ENCODE results near the gene MAPRE2. TPM values are rescaled to one million over a fixed set of nuclear protein-coding genes. Genes with fewer than 3 reads are reported as not detected.

Gene MAPRE2
- total RNA-seq, 1 donor from 2014 or later: 120 TPM

DNA sequence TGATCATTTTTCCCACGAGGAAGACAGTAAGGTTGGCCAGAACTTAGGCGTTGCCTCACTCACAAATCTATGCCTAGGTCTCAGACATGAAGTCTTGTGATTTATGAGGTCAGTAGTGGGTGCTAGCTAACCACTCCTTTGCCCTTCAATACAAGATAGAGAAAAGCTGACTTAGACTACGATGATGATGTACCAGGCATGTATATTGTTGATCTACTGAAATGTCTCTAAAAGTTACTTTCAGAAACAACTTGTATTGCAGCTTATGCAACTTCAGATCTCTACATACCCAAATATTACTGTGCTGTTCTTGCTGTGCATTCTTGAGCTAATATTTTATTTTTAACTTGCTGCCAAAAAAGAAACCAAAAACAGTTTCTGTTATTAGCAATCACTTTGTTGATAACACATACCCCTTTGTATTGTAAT is 30.6 kb downstream of the MAPRE2 start:
- peaks cover 93% of the 10 kb centered on the region for H3K4me1 ChIP-seq
- peaks cover 16% of the 10 kb centered on the region for H3K36me3 ChIP-seq
- no peaks in the 10 kb centered on the region for H3K9me3 ChIP-seq (replicated peaks)
- H3K27me3 ChIP-seq (ENCODE audit: low read depth): no peaks in the 10 kb centered on the region
- no peak overlapping the region for H3K4me3 ChIP-seq
- no peak for DNase-seq
- intact Hi-C loops (cut with micrococcal nuclease): no loop called here
- peak overlapping the region; percentile 84 for H3K27ac ChIP-seq (replicated peaks)
- TF ChIP-seq, protein P1, sequence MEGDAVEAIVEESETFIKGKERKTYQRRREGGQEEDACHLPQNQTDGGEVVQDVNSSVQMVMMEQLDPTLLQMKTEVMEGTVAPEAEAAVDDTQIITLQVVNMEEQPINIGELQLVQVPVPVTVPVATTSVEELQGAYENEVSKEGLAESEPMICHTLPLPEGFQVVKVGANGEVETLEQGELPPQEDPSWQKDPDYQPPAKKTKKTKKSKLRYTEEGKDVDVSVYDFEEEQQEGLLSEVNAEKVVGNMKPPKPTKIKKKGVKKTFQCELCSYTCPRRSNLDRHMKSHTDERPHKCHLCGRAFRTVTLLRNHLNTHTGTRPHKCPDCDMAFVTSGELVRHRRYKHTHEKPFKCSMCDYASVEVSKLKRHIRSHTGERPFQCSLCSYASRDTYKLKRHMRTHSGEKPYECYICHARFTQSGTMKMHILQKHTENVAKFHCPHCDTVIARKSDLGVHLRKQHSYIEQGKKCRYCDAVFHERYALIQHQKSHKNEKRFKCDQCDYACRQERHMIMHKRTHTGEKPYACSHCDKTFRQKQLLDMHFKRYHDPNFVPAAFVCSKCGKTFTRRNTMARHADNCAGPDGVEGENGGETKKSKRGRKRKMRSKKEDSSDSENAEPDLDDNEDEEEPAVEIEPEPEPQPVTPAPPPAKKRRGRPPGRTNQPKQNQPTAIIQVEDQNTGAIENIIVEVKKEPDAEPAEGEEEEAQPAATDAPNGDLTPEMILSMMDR (IDR thresholded peaks at IDR 0.05; ENCODE audit: borderline replicate concordance): no peak

DNA sequence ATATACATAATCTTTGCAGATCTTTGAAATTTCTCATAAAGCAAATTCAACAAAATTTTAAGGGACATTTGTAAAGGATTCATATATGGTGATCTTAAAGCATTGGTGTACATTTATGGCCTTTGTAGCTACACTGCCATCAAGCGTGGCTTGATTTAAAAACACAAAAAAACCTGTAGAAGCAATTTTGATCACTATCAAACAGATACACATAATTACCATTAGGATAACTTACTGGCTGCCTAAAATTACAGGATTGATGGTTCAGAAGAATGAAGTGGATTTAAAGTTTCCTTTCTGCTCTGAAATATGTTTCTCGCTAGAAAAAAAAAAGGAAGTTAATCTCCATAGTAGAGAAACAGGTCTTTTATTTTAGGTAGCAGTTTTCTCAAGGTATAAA is 31.4 kb downstream of the MAPRE2 start:
- Histone ChIP-seq H3K36me3 (peaks cover 16% of the 10 kb centered on the region), H3K9me3 (replicated peaks) (no peaks in the 10 kb centered on the region), H3K4me3 (no peak overlapping the region), H3K27ac (replicated peaks) (peak overlapping the region; percentile 84), H3K27me3 (ENCODE audit: low read depth) (no peaks in the 10 kb centered on the region), H3K4me1 (peaks cover 93% of the 10 kb centered on the region)
- DNase-seq: no peak
- TF ChIP-seq, protein P1 (IDR thresholded peaks at IDR 0.05; ENCODE audit: borderline replicate concordance): no peak
- intact Hi-C loops (cut with micrococcal nuclease): no loop called here

DNA sequence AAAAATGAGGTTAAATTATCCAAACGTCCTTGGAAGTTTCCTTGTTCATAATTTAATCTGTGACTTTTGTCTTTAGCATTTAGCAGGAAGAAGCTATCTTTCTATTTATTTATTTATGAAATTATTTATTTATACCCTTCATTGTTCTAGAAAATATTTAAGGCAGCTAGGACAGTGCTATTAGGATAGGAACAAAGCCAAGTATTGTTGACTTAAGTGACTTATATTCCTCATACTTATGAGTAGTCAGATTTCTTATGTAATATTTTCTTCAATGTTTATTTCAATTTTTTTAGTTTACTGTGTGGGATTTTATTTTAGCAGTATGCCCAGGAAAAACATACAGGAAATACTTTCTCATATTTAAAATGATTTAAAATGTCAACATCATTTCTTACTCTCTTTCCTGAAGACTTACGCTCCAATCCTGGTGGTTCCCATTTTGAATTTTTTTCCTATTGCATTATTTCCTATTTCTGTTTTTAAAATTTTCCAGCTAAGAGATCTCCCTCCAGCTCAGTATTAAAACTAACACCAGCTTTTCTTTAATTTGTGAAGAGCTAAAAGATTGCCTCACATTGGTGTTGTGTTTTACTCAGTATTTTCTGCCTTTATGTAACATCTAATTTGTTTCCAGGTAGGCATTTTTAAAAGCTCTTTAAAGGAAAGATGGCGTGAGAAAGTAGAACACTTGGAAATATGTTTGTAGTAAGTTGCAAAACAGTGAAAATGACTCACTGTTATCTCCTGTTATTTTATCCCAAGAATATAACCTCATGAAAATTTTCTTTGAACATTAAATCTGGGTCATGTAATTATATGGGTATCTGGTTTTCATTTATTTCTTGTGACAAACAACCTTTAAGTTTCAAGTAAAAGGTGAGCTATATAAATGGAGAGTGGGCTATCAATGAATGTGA is 32.2 kb downstream of the MAPRE2 start:
- peaks cover 93% of the 10 kb centered on the region for H3K4me1 ChIP-seq

DNA sequence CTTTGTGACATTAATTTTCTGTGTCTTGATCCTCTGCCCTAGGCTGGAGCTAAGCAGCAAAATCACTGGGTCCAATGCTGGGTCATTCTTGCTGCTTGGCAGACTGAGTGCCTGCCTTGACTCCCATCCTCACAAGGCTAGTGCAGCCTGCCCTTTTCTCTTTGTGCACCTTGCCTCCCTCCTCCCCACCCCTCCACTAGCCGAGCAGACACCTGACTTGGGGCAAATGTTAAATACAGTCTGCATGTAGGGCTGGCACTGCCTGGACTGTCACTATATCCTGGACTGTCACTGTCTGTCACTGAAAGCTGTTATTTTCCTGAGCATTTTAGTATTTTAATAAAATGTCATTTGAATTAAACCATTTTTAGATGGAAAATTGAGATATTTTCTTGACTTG is 33.4 kb downstream of the MAPRE2 start:
- peak overlapping the region; percentile 84 for H3K27ac ChIP-seq (replicated peaks)
- H3K4me3 ChIP-seq: peak overlapping the region; percentile 15

More for the DNA sequence above, 32.2 kb downstream of the MAPRE2 start:
- TF ChIP-seq, protein P1 (IDR thresholded peaks at IDR 0.05; ENCODE audit: borderline replicate concordance): no peak
- H3K27ac ChIP-seq (replicated peaks): peak overlapping the region; percentile 84
- intact Hi-C loops (cut with micrococcal nuclease): no loop called here
- H3K36me3 ChIP-seq: peaks cover 16% of the 10 kb centered on the region
- H3K4me3 ChIP-seq: no peak overlapping the region
- H3K27me3 ChIP-seq (ENCODE audit: low read depth): no peaks in the 10 kb centered on the region
- H3K9me3 ChIP-seq (replicated peaks): no peaks in the 10 kb centered on the region
- DNase-seq: no peak

DNA sequence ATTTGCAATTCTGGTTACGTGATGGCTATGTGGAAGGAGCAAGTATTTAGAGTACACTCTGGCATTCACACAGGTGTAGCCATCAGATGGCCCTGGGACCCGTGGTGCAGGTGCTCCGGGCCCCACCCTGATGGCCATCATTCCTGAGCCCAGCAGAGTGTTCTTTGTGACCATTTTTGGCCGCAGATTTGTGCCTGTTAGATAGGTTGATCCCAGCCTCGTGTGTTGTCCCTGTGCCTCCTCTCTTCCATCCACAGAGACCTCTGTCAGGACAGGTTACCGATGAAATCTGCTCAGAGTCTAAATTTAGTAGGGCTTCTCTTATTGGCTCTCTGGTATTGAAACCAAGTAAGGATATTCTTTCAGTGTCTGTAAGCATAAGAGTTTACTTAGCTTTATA is 33.9 kb downstream of the MAPRE2 start:
- H3K36me3 ChIP-seq: peaks cover 20% of the 10 kb centered on the region
- H3K4me3 ChIP-seq: peak overlapping the region; percentile 15
- intact Hi-C loops (cut with micrococcal nuclease): no loop called here
- H3K27me3 ChIP-seq (ENCODE audit: low read depth): no peaks in the 10 kb centered on the region
- peak overlapping the region; percentile 84 for H3K27ac ChIP-seq (replicated peaks)
- no peaks in the 10 kb centered on the region for H3K9me3 ChIP-seq (replicated peaks)
- no peak for DNase-seq
- H3K4me1 ChIP-seq: peaks cover 100% of the 10 kb centered on the region
- TF ChIP-seq, protein P1 (IDR thresholded peaks at IDR 0.05; ENCODE audit: borderline replicate concordance): no peak

More for the DNA sequence above, 33.4 kb downstream of the MAPRE2 start:
- H3K4me1 ChIP-seq: peaks cover 100% of the 10 kb centered on the region
- no peaks in the 10 kb centered on the region for H3K27me3 ChIP-seq (ENCODE audit: low read depth)
- no peak for DNase-seq
- TF ChIP-seq, protein P1 (IDR thresholded peaks at IDR 0.05; ENCODE audit: borderline replicate concordance): no peak
- no peaks in the 10 kb centered on the region for H3K9me3 ChIP-seq (replicated peaks)
- H3K36me3 ChIP-seq: peaks cover 23% of the 10 kb centered on the region
- intact Hi-C loops (cut with micrococcal nuclease): no loop called here
